WTC11 (cell line): ENCODE results near the gene AP3M1. TPM values are rescaled to one million over a fixed set of nuclear protein-coding genes. Genes with fewer than 3 reads are reported as not detected.

Source experiments
- ATAC-seq: fragments of 200-7000 bp; cut with Tn5 transposase; 2 replicates; pipeline ENCODE4 v1.10.0; 2021; ENCODE audit warnings: mild to moderate bottlenecking, moderate library complexity
- CTCF ChIA-PET: fragments of 300-600 bp; sonication (Branson Sonifier 250); formaldehyde crosslinking; loops from one replicate; lab custom pipeline; 2021; ENCODE audit warnings: antibody characterized with exemption; lab: Charles Lee
- POLR2A ChIA-PET: fragments of 350-600 bp; sonication (Branson Sonifier 250); formaldehyde crosslinking; loops from one replicate; lab custom pipeline; 2021; ENCODE audit warnings: antibody characterized with exemption; lab: Charles Lee
- DNase-seq: peaks from one replicate; pipeline ENCODE4 v3.0.0; 2021; ENCODE audit warnings: low spot score
- H3K27ac Mint-ChIP-seq: 2 replicates; pipeline ENCODE4 v1.8.0; 2021; ENCODE audit warnings: mixed read lengths
- H3K27me3 Mint-ChIP-seq: 2 replicates; pipeline ENCODE4 v1.8.0; 2021; ENCODE audit warnings: low read depth, mild to moderate bottlenecking, moderate library complexity, mixed read lengths
- H3K36me3 Mint-ChIP-seq: 2 replicates; pipeline ENCODE4 v1.8.0; 2021; ENCODE audit warnings: mixed read lengths
- H3K4me1 Mint-ChIP-seq: 2 replicates; pipeline ENCODE4 v1.8.0; 2022; ENCODE audit warnings: mixed read lengths
- H3K4me3 Mint-ChIP-seq: 2 replicates; pipeline ENCODE4 v1.8.0; 2021; ENCODE audit warnings: mild to moderate bottlenecking, moderate library complexity, mixed read lengths
- H3K9me3 Mint-ChIP-seq: 2 replicates; pipeline ENCODE4 v1.8.0; 2021; ENCODE audit warnings: mixed read lengths
- ELF4 ChIP-seq: sonication (generic); formaldehyde crosslinking; IDR thresholded peaks from 2 replicates; pipeline ENCODE4 v1.8.1; 2022; ENCODE audit warnings: low read depth, mild to moderate bottlenecking, moderate library complexity, missing genetic modification reagents
- FOXJ3 ChIP-seq: sonication (generic); formaldehyde crosslinking; IDR thresholded peaks from 2 replicates; pipeline ENCODE4 v1.9.0; 2021; ENCODE audit warnings: missing genetic modification reagents, mild to moderate bottlenecking, borderline replicate concordance
- FOXK1 ChIP-seq: sonication (generic); formaldehyde crosslinking; IDR thresholded peaks from 2 replicates; pipeline ENCODE4 v1.8.0; 2022; ENCODE audit warnings: mild to moderate bottlenecking, moderate library complexity, missing genetic modification reagents
- GABPB1 ChIP-seq: sonication (generic); formaldehyde crosslinking; IDR thresholded peaks from 2 replicates; pipeline ENCODE4 v1.8.1; 2023; ENCODE audit warnings: mild to moderate bottlenecking, missing genetic modification reagents
- JUN ChIP-seq: sonication (generic); formaldehyde crosslinking; IDR thresholded peaks from 2 replicates; pipeline ENCODE4 v1.8.0; 2023; ENCODE audit warnings: mild to moderate bottlenecking, missing genetic modification reagents
- NFYB ChIP-seq: sonication (generic); formaldehyde crosslinking; conservative IDR thresholded peaks from 2 replicates; pipeline ENCODE4 v1.8.0; 2022; ENCODE audit warnings: low read depth, missing genetic modification reagents
- NR3C1 ChIP-seq: sonication (generic); formaldehyde crosslinking; conservative IDR thresholded peaks from 2 replicates; pipeline ENCODE4 v1.8.1; 2023; ENCODE audit warnings: low read depth, mild to moderate bottlenecking, missing genetic modification reagents
- RELA ChIP-seq: sonication (generic); formaldehyde crosslinking; IDR thresholded peaks from 2 replicates; pipeline ENCODE4 v1.8.1; 2022; ENCODE audit warnings: missing genetic modification reagents, mild to moderate bottlenecking, borderline replicate concordance
- SMAD3 ChIP-seq: sonication (generic); formaldehyde crosslinking; IDR thresholded peaks from 2 replicates; pipeline ENCODE4 v1.8.0; 2022; ENCODE audit warnings: missing genetic modification reagents, mild to moderate bottlenecking, borderline replicate concordance
- ZNF121 ChIP-seq: sonication (generic); formaldehyde crosslinking; IDR thresholded peaks from 2 replicates; pipeline ENCODE4 v1.8.0; 2023; ENCODE audit warnings: missing genetic modification reagents
- ZNF263 ChIP-seq: sonication (generic); formaldehyde crosslinking; IDR thresholded peaks from 2 replicates; pipeline ENCODE4 v1.8.1; 2022; ENCODE audit warnings: low read depth, mild to moderate bottlenecking, moderate library complexity, missing genetic modification reagents
- ZNF396 ChIP-seq: fragments of 250-450 bp; sonication (Bioruptor Pico); IDR thresholded peaks from 2 replicates; pipeline ENCODE4 v1.8.0; 2021; ENCODE audit warnings: mild to moderate bottlenecking, moderate library complexity, borderline replicate concordance
- total RNA-seq: library from RNA; stranded (reverse); gene quantifications from 3 replicates; pipeline ENCODE4 v1.2.3, GENCODE V29; 2021
- TF ChIP-seq, protein P1 (sequence below): sonication (generic); formaldehyde crosslinking; IDR thresholded peaks from 2 replicates; pipeline ENCODE4 v1.8.0; 2022; ENCODE audit warnings: mild to moderate bottlenecking, missing genetic modification reagents
- TF ChIP-seq, protein P2 (sequence below): fragments of 250-450 bp; sonication (Bioruptor Pico); IDR thresholded peaks from 2 replicates; pipeline ENCODE4 v1.8.0; 2021; ENCODE audit warnings: mild to moderate bottlenecking
- TF ChIP-seq, protein P3 (sequence below): sonication (generic); formaldehyde crosslinking; conservative IDR thresholded peaks from 2 replicates; pipeline ENCODE4 v1.8.1; 2023; ENCODE audit warnings: mild to moderate bottlenecking, low read depth, missing genetic modification reagents, moderate library complexity

The AP3M1 gene
- total RNA-seq, 1 experiment from 2014 or later = 37.3 TPM

DNA sequence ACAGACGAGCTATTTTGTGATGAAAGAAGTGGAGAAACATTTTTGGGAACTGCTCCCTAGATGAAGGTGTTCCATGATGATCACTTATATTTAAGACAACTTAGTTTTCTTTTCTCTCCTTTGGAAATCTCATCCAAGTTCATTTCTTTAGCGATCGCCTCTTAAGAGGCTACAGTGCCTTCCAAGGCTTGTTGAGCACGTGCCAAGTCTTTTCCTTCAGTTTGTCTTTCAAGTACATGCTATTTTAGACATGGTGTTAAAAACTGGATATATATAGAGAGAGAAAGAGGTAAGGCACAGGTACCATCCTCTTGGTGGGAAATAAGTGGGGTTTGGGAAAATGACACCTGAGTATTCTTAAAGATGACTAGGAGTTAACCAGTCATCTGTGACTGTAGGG is 3.0 kb upstream of the AP3M1 start (continued):
- TF ChIP-seq, protein P1, sequence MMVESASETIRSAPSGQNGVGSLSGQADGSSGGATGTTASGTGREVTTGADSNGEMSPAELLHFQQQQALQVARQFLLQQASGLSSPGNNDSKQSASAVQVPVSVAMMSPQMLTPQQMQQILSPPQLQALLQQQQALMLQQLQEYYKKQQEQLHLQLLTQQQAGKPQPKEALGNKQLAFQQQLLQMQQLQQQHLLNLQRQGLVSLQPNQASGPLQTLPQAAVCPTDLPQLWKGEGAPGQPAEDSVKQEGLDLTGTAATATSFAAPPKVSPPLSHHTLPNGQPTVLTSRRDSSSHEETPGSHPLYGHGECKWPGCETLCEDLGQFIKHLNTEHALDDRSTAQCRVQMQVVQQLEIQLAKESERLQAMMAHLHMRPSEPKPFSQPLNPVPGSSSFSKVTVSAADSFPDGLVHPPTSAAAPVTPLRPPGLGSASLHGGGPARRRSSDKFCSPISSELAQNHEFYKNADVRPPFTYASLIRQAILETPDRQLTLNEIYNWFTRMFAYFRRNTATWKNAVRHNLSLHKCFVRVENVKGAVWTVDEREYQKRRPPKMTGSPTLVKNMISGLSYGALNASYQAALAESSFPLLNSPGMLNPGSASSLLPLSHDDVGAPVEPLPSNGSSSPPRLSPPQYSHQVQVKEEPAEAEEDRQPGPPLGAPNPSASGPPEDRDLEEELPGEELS = no peak
- TF ChIP-seq, protein P2, sequence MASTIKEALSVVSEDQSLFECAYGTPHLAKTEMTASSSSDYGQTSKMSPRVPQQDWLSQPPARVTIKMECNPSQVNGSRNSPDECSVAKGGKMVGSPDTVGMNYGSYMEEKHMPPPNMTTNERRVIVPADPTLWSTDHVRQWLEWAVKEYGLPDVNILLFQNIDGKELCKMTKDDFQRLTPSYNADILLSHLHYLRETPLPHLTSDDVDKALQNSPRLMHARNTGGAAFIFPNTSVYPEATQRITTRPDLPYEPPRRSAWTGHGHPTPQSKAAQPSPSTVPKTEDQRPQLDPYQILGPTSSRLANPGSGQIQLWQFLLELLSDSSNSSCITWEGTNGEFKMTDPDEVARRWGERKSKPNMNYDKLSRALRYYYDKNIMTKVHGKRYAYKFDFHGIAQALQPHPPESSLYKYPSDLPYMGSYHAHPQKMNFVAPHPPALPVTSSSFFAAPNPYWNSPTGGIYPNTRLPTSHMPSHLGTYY (CRISPR knock-in tag) = no peak
- no peak for TF ChIP-seq GABPB1 (CRISPR knock-in tag)
- no peak for TF ChIP-seq ZNF263 (CRISPR knock-in tag)
- no peak for TF ChIP-seq SMAD3 (CRISPR knock-in tag)
- TF ChIP-seq ZNF396 (CRISPR knock-in tag) = no peak

DNA sequence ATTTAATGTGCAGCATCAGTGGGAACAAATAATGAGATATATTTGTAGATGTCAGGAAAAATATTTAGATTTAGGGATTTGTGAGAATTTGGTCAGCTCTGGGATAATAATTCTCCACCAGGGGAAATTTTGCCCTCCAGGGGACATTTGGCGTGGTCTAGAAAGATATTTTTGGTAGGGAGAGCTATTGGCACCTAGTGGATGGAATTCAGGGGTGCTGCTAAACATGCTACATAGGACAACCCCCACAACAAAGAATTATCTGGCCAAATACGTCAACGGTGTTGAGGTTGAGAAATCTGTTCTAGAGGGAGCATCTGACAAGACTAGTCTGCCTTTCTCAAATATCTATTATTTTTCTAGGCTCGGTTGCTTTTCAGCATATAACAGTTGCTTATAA is 2.5 kb upstream of the AP3M1 start:
- CTCF ChIA-PET = interaction anchor here (0.5 to 1.4 kb wide), 4 partner anchors 13 to 790 kb away, joined by 3 to 4 read pairs (median 3); no protein-coding TSS in a partner anchor
- Mint-ChIP-seq H3K27me3 (no peaks in the 10 kb centered on the region), H3K27ac (no peak overlapping the region), H3K4me3 (no peak overlapping the region; the same call in 1 of the 2 replicates), H3K36me3 (no peaks in the 10 kb centered on the region), H3K9me3 (no peaks in the 10 kb centered on the region), H3K4me1 (peaks cover 14% of the 10 kb centered on the region)
- TF ChIP-seq FOXJ3 (CRISPR knock-in tag) = no peak
- TF ChIP-seq, protein P3, sequence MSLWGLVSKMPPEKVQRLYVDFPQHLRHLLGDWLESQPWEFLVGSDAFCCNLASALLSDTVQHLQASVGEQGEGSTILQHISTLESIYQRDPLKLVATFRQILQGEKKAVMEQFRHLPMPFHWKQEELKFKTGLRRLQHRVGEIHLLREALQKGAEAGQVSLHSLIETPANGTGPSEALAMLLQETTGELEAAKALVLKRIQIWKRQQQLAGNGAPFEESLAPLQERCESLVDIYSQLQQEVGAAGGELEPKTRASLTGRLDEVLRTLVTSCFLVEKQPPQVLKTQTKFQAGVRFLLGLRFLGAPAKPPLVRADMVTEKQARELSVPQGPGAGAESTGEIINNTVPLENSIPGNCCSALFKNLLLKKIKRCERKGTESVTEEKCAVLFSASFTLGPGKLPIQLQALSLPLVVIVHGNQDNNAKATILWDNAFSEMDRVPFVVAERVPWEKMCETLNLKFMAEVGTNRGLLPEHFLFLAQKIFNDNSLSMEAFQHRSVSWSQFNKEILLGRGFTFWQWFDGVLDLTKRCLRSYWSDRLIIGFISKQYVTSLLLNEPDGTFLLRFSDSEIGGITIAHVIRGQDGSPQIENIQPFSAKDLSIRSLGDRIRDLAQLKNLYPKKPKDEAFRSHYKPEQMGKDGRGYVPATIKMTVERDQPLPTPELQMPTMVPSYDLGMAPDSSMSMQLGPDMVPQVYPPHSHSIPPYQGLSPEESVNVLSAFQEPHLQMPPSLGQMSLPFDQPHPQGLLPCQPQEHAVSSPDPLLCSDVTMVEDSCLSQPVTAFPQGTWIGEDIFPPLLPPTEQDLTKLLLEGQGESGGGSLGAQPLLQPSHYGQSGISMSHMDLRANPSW (CRISPR knock-in tag) = no peak
- no peak for TF ChIP-seq FOXK1 (CRISPR knock-in tag)
- no peak for TF ChIP-seq ELF4 (CRISPR knock-in tag)
- no peak for TF ChIP-seq NR3C1 (CRISPR knock-in tag)
- TF ChIP-seq RELA (CRISPR knock-in tag) = no peak
- no peak for TF ChIP-seq ZNF263 (CRISPR knock-in tag)
- TF ChIP-seq NFYB = no peak
- TF ChIP-seq ZNF121 = no peak
- no peak for TF ChIP-seq JUN (CRISPR knock-in tag)
- TF ChIP-seq, protein P1 = no peak
- no peak for ATAC-seq
- DNase-seq = no peak
- POLR2A ChIA-PET = interaction anchor here (0.5 kb wide), 1 partner anchor 514 kb away, joined by 3 read pairs; no protein-coding TSS in a partner anchor
